Peyer's patch (tissue), 4 donors: ENCODE results near the gene MRPL10. TPM values are rescaled to one million over a fixed set of nuclear protein-coding genes. Genes with fewer than 3 reads are reported as not detected.
A peak's percentile ranks its signal among the peaks of the same experiment; 100 is the strongest.

Source experiments
- DNase-seq, 3 donors: peaks; one replicate each; pipeline ENCODE4 v3.0.0-alpha.2; 2017 to 2019
- H3K27ac ChIP-seq, 4 donors: fragments of 200-600 bp; sonication (generic); one replicate each; pipeline ENCODE4 v1.5.1; 2016 to 2019
- H3K27me3 ChIP-seq, 2 donors: fragments of 200-600 bp; sonication (generic); one replicate each; pipeline ENCODE4 v1.5.1; 2019
- H3K36me3 ChIP-seq, 3 donors: fragments of 200-600 bp; sonication (generic); one replicate each; pipeline ENCODE4 v1.5.1; 2016 to 2019
- H3K4me1 ChIP-seq, 4 donors: fragments of 200-600 bp; sonication (generic); one replicate each; pipeline ENCODE4 v1.5.1; 2016 to 2019
- H3K4me3 ChIP-seq, 4 donors: fragments of 200-600 bp; sonication (generic); 1 replicate in 3 of 4; 2 replicates in 1 of 4; pipeline ENCODE4 v1.5.1; 2016 to 2019; ENCODE audit warnings: mild to moderate bottlenecking in 1 of 4
- H3K9me3 ChIP-seq, 4 donors: fragments of 200-600 bp; sonication (generic); one replicate each; pipeline ENCODE4 v1.5.1; 2016 to 2019; ENCODE audit warnings: mild to moderate bottlenecking in 1 of 4
- POLR2A ChIP-seq, 2 donors: fragments of 450-650 bp; IDR thresholded peaks; one replicate each; pipeline ENCODE4 v1.5.1; 2017; ENCODE audit warnings: antibody characterized with exemption in 2 of 2, mild to moderate bottlenecking in 2 of 2, moderate library complexity in 2 of 2
- total RNA-seq, 4 donors: library from RNA; depleted of rRNA; stranded (reverse); fragments of >200 nt; gene quantifications; one replicate each; pipeline ENCODE4 v1.1.0, GENCODE V29; 2016
- TF ChIP-seq, protein P1 (sequence below), 6 experiments: fragments of 450-650 bp in 4 of 6; fragments of 200-600 bp in 2 of 6; sonication (generic) in 1 of 6; IDR thresholded peaks; one replicate each; pipeline ENCODE4 v1.5.1; 2017 to 2019; ENCODE audit warnings: antibody characterized with exemption in 6 of 6, mild to moderate bottlenecking in 3 of 6, moderate library complexity in 1 of 6

MRPL10 gene
- total RNA-seq, 4 donors from 2014 or later, result 30.5 to 50.4 (median 34.8) TPM

DNA sequence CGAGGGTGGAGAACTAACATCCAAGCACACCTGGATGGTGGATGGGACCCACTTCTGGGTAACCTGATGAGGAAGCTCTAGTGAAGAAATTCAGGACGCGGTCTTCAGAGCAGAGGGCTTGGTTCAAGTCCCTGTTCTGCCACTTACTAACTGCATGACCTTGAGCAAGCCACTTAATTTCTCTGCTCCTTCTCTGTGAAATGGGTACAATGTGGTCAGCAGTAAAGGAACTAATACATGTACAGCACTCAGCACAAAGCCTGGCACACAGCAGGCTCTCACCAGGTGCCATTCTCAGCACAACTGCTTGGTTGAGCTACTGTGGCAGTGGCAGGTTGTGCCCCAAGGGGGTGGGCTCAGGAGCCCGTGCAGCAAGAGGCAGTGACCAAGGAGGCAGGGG, 7.8 kb downstream of the MRPL10 start:
- peaks cover 0 to 55% (median 0%) of the 10 kb centered on the region in 3 donors for H3K36me3 ChIP-seq
- DNase-seq, result no peak
- H3K27me3 ChIP-seq, result no peaks in the 10 kb centered on the region
- peaks cover 0 to 22% (median 13%) of the 10 kb centered on the region in 4 donors for H3K4me1 ChIP-seq
- no peak overlapping the region for H3K4me3 ChIP-seq
- TF ChIP-seq, protein P1, sequence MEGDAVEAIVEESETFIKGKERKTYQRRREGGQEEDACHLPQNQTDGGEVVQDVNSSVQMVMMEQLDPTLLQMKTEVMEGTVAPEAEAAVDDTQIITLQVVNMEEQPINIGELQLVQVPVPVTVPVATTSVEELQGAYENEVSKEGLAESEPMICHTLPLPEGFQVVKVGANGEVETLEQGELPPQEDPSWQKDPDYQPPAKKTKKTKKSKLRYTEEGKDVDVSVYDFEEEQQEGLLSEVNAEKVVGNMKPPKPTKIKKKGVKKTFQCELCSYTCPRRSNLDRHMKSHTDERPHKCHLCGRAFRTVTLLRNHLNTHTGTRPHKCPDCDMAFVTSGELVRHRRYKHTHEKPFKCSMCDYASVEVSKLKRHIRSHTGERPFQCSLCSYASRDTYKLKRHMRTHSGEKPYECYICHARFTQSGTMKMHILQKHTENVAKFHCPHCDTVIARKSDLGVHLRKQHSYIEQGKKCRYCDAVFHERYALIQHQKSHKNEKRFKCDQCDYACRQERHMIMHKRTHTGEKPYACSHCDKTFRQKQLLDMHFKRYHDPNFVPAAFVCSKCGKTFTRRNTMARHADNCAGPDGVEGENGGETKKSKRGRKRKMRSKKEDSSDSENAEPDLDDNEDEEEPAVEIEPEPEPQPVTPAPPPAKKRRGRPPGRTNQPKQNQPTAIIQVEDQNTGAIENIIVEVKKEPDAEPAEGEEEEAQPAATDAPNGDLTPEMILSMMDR (IDR thresholded peaks at IDR 0.05), result no peak
- no peak for TF ChIP-seq POLR2A (IDR thresholded peaks at IDR 0.05)
- H3K27ac ChIP-seq, result no peak overlapping the region
- no peaks in the 10 kb centered on the region for H3K9me3 ChIP-seq

DNA sequence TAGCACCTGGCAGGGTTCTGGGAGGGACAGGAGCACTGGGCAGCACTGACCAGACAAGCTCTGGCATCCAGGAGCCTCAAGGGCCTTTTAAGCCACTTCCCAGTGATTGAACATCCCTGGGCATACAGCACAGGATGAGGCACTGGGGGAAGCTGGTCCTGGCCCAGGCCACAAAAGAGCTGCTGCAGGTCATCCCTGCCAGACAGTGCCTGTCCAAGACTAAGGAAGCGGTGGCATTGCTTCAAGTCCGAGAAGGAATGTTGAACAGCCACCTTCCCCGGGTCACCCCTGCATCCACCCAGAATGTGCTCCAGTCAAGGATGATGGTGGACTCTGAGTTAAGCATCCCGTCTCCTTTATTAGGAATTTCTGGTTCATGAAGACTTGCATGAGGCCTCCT, 8.6 kb downstream of the MRPL10 start:
- TF ChIP-seq, protein P1 (IDR thresholded peaks at IDR 0.05), result no peak
- TF ChIP-seq POLR2A (IDR thresholded peaks at IDR 0.05), result no peak
- no peaks in the 10 kb centered on the region for H3K27me3 ChIP-seq
- no peak overlapping the region for H3K4me3 ChIP-seq
- DNase-seq, result no peak
- H3K27ac ChIP-seq, result peak overlapping the region in 1 of 4 donors; percentile 91
- peaks cover 0 to 55% (median 0%) of the 10 kb centered on the region in 3 donors for H3K36me3 ChIP-seq
- peaks cover 0 to 22% (median 13%) of the 10 kb centered on the region in 4 donors for H3K4me1 ChIP-seq
- no peaks in the 10 kb centered on the region for H3K9me3 ChIP-seq

DNA sequence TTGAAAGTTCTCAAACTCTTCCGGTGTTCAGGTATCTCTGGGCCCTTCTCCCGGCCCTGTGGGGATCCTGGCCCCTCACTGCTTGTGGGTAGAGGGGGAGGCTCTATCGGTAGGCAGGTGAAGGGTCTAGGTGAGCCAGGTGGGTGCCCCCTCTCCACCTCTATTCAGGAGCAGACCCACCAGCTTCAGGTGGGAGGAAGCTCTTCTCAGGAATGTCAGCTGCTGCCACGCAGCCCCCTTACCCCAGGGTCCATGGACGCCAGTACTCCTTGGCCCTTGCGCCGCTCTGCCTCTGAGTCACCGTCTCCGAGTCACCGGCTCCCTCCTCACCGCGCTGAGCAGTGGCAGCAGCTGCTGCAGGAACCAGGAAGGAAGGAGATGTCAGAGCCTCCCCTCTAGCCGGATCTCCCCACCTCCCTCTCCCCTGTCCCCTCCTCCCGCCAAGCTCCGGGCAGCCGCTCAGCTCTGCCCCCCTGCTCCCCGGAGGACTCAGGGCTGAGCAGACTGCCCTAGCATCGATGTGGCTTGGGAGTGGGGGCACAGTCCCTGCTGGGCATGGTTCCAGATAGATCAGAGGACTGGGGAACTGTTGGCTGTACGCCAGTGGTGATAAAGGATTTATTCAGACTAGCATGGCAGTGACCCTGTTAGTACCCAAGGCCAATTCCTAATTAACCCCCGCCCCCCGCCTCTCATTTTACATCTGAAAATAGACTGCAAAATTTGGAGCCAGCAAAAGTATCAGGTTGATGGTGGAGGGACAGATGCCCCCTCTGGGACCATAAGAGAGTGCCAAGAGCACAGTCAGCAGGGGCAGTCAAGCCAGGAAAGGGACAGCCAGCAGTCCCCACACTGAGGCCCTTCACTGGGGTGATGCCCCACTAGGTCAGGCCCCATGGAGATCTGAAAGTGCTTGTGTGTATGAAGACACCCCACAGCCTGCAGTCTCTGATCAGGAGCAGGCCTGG, 9.6 kb downstream of the MRPL10 start, which contains the start of gene OSBPL7:
Gene OSBPL7, minus strand, starts transcription at position 371 of the 968 bp plus-strand sequence. CDS start 1,516 bp downstream, outside the sequence.
- Histone ChIP-seq H3K27ac (peak within 1 kb of the TSS; percentile 62 to 91 (median 82)), H3K4me3 (peak within 1 kb of the TSS; percentile 49 to 73 (median 66)), H3K27me3 (no peaks in the 10 kb centered on the region), H3K9me3 (no peaks in the 10 kb centered on the region), H3K4me1 (peaks cover 0 to 22% (median 13%) of the 10 kb centered on the region in 4 donors), H3K36me3 (peaks cover 0 to 56% (median 0%) of the 10 kb centered on the region in 3 donors)
- TF ChIP-seq, protein P1 (IDR thresholded peaks at IDR 0.05), result peak in 1 of 6 experiments; percentile 16
- TF ChIP-seq POLR2A (IDR thresholded peaks at IDR 0.05), result peak; percentile 72 to 89
- peak; percentile 72 to 90 (median 88) for DNase-seq

DNA sequence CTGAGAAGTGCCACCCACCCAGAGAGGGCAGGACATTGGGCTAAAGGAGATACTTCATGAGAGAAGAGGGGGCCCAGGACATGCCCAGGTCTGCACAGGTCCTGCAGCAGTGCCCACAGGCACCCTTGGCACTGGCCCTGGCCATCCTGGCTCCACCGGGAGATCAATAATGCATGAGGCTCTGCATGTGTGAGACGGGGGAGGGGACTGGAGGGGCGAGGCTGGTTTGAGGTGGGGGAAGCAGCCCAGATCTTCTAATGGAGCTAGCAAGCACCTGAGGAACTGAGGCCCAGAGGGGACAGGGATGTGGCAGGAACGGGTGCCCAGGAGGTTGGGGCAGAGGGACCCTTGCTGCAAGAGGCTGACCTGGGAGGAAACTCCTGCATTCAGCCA, 10.3 kb downstream of the MRPL10 start:
- H3K4me1 ChIP-seq, result peaks cover 0 to 22% (median 13%) of the 10 kb centered on the region in 4 donors
- no peaks in the 10 kb centered on the region for H3K27me3 ChIP-seq
- DNase-seq, result no peak
- TF ChIP-seq, protein P1 (IDR thresholded peaks at IDR 0.05), result no peak
- no peak for TF ChIP-seq POLR2A (IDR thresholded peaks at IDR 0.05)
- peak overlapping the region; percentile 49 to 73 (median 66) for H3K4me3 ChIP-seq
- peaks cover 0 to 56% (median 0%) of the 10 kb centered on the region in 3 donors for H3K36me3 ChIP-seq
- no peaks in the 10 kb centered on the region for H3K9me3 ChIP-seq
- H3K27ac ChIP-seq, result peak overlapping the region; percentile 62 to 91 (median 82)

DNA sequence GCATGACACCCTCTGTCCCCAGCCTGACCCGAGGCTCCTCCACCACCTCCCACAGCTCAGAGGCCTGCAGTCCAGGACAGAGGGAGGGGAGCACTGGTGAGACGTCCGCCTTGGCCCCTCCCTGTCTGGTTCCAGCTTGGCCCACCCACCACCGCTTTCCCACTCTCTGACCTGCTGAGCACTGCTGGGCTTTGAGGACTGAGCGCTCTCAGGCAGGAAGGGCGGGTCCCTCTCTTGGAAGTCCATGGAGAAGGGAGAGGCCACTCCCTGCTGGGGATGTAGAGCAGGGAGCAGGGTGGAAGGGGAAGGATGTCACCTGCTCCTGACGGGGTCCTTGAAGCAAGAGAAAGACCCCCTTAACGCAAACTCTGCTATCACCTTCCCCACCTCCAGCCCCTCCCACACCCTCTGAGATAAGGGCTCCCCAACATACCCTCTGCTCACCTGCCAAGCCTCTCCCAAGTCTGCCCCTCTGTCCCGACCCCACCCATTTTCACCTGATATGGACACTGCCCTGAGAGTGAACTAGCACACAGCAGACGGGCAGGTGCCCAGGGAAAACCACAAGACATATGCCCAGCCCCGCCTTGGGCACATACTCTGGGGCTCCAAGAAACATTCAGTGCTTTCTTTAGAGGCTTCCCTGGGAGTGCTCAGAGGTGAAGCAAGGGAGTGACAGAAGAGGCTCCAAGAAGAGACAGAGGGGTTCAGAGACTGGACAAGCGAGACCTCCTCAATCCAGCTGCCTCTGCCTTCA, 11.1 kb downstream of the MRPL10 start:
- Histone ChIP-seq H3K27ac (peak overlapping the region in 3 of 4 donors; percentile 79 to 91 (median 84)), H3K36me3 (peaks cover 0 to 57% (median 0%) of the 10 kb centered on the region in 3 donors)
- DNase-seq, result peak in 2 of 3 donors; percentile 83 to 85

More for the DNA sequence above, 11.1 kb downstream of the MRPL10 start:
- TF ChIP-seq, protein P1 (IDR thresholded peaks at IDR 0.05), result no peak
- peak; percentile 72 to 77 for TF ChIP-seq POLR2A (IDR thresholded peaks at IDR 0.05)
- H3K9me3 ChIP-seq, result no peaks in the 10 kb centered on the region
- H3K27me3 ChIP-seq, result no peaks in the 10 kb centered on the region
- peaks cover 0 to 22% (median 13%) of the 10 kb centered on the region in 4 donors for H3K4me1 ChIP-seq
- peak overlapping the region in 2 of 4 donors; percentile 71 to 73 for H3K4me3 ChIP-seq
